ENCODE measurements around the gene PDE4B.

Gene PDE4B

GRCh38 chr1:66332548-66332901 is 539.8 kb downstream of the PDE4B start:
- no peaks in the 10 kb centered on the region for H3K9me3 ChIP-seq (ENCODE audit: insufficient read depth, low read depth, low read length)
- H3K36me3 ChIP-seq (ENCODE audit: insufficient read depth, low read depth, low read length), result no peaks in the 10 kb centered on the region
- peak overlapping the region; percentile 7 for H3K27ac ChIP-seq (ENCODE audit: low read length)
- peaks cover 39% of the 10 kb centered on the region for H3K4me1 ChIP-seq (ENCODE audit: insufficient read depth, low read length)
- peak overlapping the region; percentile 77 for H3K4me3 ChIP-seq (ENCODE audit: low read length)
- no peaks in the 10 kb centered on the region for H3K27me3 ChIP-seq (ENCODE audit: insufficient read depth, low read length)
- peak overlapping the region; percentile 74; the same call in 1 of the 2 replicates for H3K9ac ChIP-seq (ENCODE audit: low read depth, low read length)

GRCh38 chr1:66333466-66334199 is 540.9 kb downstream of the PDE4B start:
- H3K9ac ChIP-seq (ENCODE audit: low read depth, low read length), result peak overlapping the region; percentile 74; the same call in 1 of the 2 replicates
- H3K27ac ChIP-seq (ENCODE audit: low read length), result peak overlapping the region; percentile 35
- H3K9me3 ChIP-seq (ENCODE audit: insufficient read depth, low read depth, low read length), result no peaks in the 10 kb centered on the region
- H3K4me1 ChIP-seq (ENCODE audit: insufficient read depth, low read length), result peaks cover 39% of the 10 kb centered on the region
- H3K4me3 ChIP-seq (ENCODE audit: low read length), result peak overlapping the region; percentile 77
- no peaks in the 10 kb centered on the region for H3K27me3 ChIP-seq (ENCODE audit: insufficient read depth, low read length)
- no peaks in the 10 kb centered on the region for H3K36me3 ChIP-seq (ENCODE audit: insufficient read depth, low read depth, low read length)

GRCh38 chr1:66334318-66334717 is 541.6 kb downstream of the PDE4B start:
- peak overlapping the region; percentile 74; the same call in 1 of the 2 replicates for H3K9ac ChIP-seq (ENCODE audit: low read depth, low read length)
- H3K27ac ChIP-seq (ENCODE audit: low read length), result peak overlapping the region; percentile 29
- peaks cover 39% of the 10 kb centered on the region for H3K4me1 ChIP-seq (ENCODE audit: insufficient read depth, low read length)
- no peaks in the 10 kb centered on the region for H3K27me3 ChIP-seq (ENCODE audit: insufficient read depth, low read length)
- H3K9me3 ChIP-seq (ENCODE audit: insufficient read depth, low read depth, low read length), result no peaks in the 10 kb centered on the region
- H3K4me3 ChIP-seq (ENCODE audit: low read length), result peak overlapping the region; percentile 77
- no peaks in the 10 kb centered on the region for H3K36me3 ChIP-seq (ENCODE audit: insufficient read depth, low read depth, low read length)

GRCh38 chr1:66335125-66335524 is 542.4 kb downstream of the PDE4B start:
- peak overlapping the region; percentile 42 for H3K27ac ChIP-seq (ENCODE audit: low read length)
- H3K4me3 ChIP-seq (ENCODE audit: low read length), result peak overlapping the region; percentile 77; the same call in 1 of the 2 replicates
- peaks cover 41% of the 10 kb centered on the region for H3K4me1 ChIP-seq (ENCODE audit: insufficient read depth, low read length)
- peak overlapping the region; percentile 36; the same call in 1 of the 2 replicates for H3K9ac ChIP-seq (ENCODE audit: low read depth, low read length)
- no peaks in the 10 kb centered on the region for H3K27me3 ChIP-seq (ENCODE audit: insufficient read depth, low read length)
- H3K36me3 ChIP-seq (ENCODE audit: insufficient read depth, low read depth, low read length), result no peaks in the 10 kb centered on the region
- H3K9me3 ChIP-seq (ENCODE audit: insufficient read depth, low read depth, low read length), result no peaks in the 10 kb centered on the region

GRCh38 chr1:66335859-66336640 is 543.4 kb downstream of the PDE4B start:
- Histone ChIP-seq H3K4me1 (ENCODE audit: insufficient read depth, low read length) (peaks cover 37% of the 10 kb centered on the region), H3K4me3 (ENCODE audit: low read length) (peak overlapping the region; percentile 77; the same call in 1 of the 2 replicates), H3K36me3 (ENCODE audit: insufficient read depth, low read depth, low read length) (no peaks in the 10 kb centered on the region), H3K27me3 (ENCODE audit: insufficient read depth, low read length) (no peaks in the 10 kb centered on the region), H3K9me3 (ENCODE audit: insufficient read depth, low read depth, low read length) (no peaks in the 10 kb centered on the region), H3K9ac (ENCODE audit: low read depth, low read length) (peak overlapping the region; percentile 36; the same call in 1 of the 2 replicates), H3K27ac (ENCODE audit: low read length) (peak overlapping the region; percentile 42)

GRCh38 chr1:66336641-66336990 is 543.9 kb downstream of the PDE4B start:
- Histone ChIP-seq H3K4me1 (ENCODE audit: insufficient read depth, low read length) (peaks cover 37% of the 10 kb centered on the region), H3K27me3 (ENCODE audit: insufficient read depth, low read length) (no peaks in the 10 kb centered on the region), H3K4me3 (ENCODE audit: low read length) (peak overlapping the region; percentile 77; the same call in 1 of the 2 replicates), H3K9me3 (ENCODE audit: insufficient read depth, low read depth, low read length) (no peaks in the 10 kb centered on the region), H3K9ac (ENCODE audit: low read depth, low read length) (no peak overlapping the region; the same call in 1 of the 2 replicates), H3K27ac (ENCODE audit: low read length) (no peak overlapping the region), H3K36me3 (ENCODE audit: insufficient read depth, low read depth, low read length) (no peaks in the 10 kb centered on the region)

- no peaks in the 10 kb centered on the region for H3K9me3 ChIP-seq (ENCODE audit: insufficient read depth, low read depth, low read length)
- no peaks in the 10 kb centered on the region for H3K27me3 ChIP-seq (ENCODE audit: insufficient read depth, low read length)
- H3K9ac ChIP-seq (ENCODE audit: low read depth, low read length), result no peak overlapping the region
- no peak overlapping the region for H3K27ac ChIP-seq (ENCODE audit: low read length)
- peaks cover 33% of the 10 kb centered on the region for H3K4me1 ChIP-seq (ENCODE audit: insufficient read depth, low read length)
- H3K4me3 ChIP-seq (ENCODE audit: low read length), result no peak overlapping the region
- no peaks in the 10 kb centered on the region for H3K36me3 ChIP-seq (ENCODE audit: insufficient read depth, low read depth, low read length)
These were observed 544.6 kb downstream of the PDE4B start for GRCh38 chr1:66337249-66337648.

- Histone ChIP-seq H3K27me3 (ENCODE audit: insufficient read depth, low read length) (no peaks in the 10 kb centered on the region), H3K9me3 (ENCODE audit: insufficient read depth, low read depth, low read length) (no peaks in the 10 kb centered on the region), H3K36me3 (ENCODE audit: insufficient read depth, low read depth, low read length) (no peaks in the 10 kb centered on the region), H3K9ac (ENCODE audit: low read depth, low read length) (no peak overlapping the region), H3K4me3 (ENCODE audit: low read length) (no peak overlapping the region), H3K27ac (ENCODE audit: low read length) (no peak overlapping the region), H3K4me1 (ENCODE audit: insufficient read depth, low read length) (peaks cover 30% of the 10 kb centered on the region)
These were observed 547.2 kb downstream of the PDE4B start for GRCh38 chr1:66339944-66340343.

- Histone ChIP-seq H3K27ac (ENCODE audit: low read length) (no peak overlapping the region), H3K27me3 (ENCODE audit: insufficient read depth, low read length) (no peaks in the 10 kb centered on the region), H3K36me3 (ENCODE audit: insufficient read depth, low read depth, low read length) (no peaks in the 10 kb centered on the region), H3K4me3 (ENCODE audit: low read length) (no peak overlapping the region), H3K9ac (ENCODE audit: low read depth, low read length) (no peak overlapping the region), H3K4me1 (ENCODE audit: insufficient read depth, low read length) (peaks cover 27% of the 10 kb centered on the region), H3K9me3 (ENCODE audit: insufficient read depth, low read depth, low read length) (no peaks in the 10 kb centered on the region)
These were observed 548.9 kb downstream of the PDE4B start for GRCh38 chr1:66341446-66342089.

- Histone ChIP-seq H3K27me3 (ENCODE audit: insufficient read depth, low read length) (no peaks in the 10 kb centered on the region), H3K9ac (ENCODE audit: low read depth, low read length) (no peak overlapping the region), H3K4me3 (ENCODE audit: low read length) (no peak overlapping the region), H3K36me3 (ENCODE audit: insufficient read depth, low read depth, low read length) (no peaks in the 10 kb centered on the region), H3K27ac (ENCODE audit: low read length) (no peak overlapping the region), H3K4me1 (ENCODE audit: insufficient read depth, low read length) (peaks cover 30% of the 10 kb centered on the region), H3K9me3 (ENCODE audit: insufficient read depth, low read depth, low read length) (no peaks in the 10 kb centered on the region)
These were observed 550.0 kb downstream of the PDE4B start for GRCh38 chr1:66342707-66343106.

- no peaks in the 10 kb centered on the region for H3K27me3 ChIP-seq (ENCODE audit: insufficient read depth, low read length)
- H3K27ac ChIP-seq (ENCODE audit: low read length), result no peak overlapping the region
- H3K4me1 ChIP-seq (ENCODE audit: insufficient read depth, low read length), result peaks cover 35% of the 10 kb centered on the region
- H3K4me3 ChIP-seq (ENCODE audit: low read length), result no peak overlapping the region
- no peak overlapping the region for H3K9ac ChIP-seq (ENCODE audit: low read depth, low read length)
- no peaks in the 10 kb centered on the region for H3K36me3 ChIP-seq (ENCODE audit: insufficient read depth, low read depth, low read length)
- no peaks in the 10 kb centered on the region for H3K9me3 ChIP-seq (ENCODE audit: insufficient read depth, low read depth, low read length)
These were observed 551.1 kb downstream of the PDE4B start for GRCh38 chr1:66343569-66344325.
